ENCODE data around the gene BORCS6. TPM values are rescaled to one million over a fixed set of nuclear protein-coding genes. Genes with fewer than 3 reads are reported as not detected.

Gene BORCS6
- total RNA-seq, 1 experiment from 2014 or later: 2.2 TPM

DNA sequence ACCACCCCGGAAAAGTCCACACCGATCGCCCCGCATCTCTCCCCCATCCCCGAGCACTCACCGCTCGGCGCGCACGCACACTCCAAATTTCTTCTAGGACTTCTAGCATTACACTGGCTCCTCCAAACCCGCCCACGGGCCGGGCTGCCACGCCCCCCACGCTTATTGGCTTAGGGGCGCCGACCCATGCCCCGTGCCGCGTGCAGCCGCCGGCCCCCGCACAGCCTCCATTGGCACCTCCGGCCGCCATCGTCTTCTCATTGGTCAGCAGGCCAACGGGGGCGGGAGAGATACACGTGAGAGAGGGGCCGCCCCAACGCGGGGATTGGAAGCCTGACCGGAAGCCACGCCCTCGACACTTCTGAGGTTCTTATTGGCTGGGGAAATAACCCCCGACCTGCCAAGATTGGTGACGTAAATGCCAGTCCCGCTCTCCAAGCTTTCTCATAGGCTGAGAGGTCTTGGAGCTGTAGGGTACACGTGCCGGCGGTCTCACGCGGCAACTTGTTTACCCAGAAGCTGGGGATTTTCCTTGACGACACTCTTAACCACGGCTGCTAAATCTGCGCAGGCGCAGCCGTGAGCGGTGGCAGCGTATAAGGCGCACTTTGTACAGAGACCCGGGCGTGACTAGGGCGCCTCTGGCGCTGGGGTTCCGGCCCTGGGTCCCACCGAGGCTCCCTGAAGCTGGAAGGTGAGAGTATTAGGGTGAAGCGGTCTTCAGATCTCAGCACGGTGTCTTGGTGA is 33.6 kb downstream of the BORCS6 start:
- DNase-seq: peak; percentile 97
- Histone ChIP-seq H3K9me3 (replicated peaks) (no peaks in the 10 kb centered on the region), H3K4me1 (peaks cover 17% of the 10 kb centered on the region), H3K4me3 (peak overlapping the region; percentile 54), H3K27me3 (no peaks in the 10 kb centered on the region), H3K36me3 (peaks cover 7% of the 10 kb centered on the region; the same call in 1 of the 2 replicates), H3K27ac (peak overlapping the region; percentile 67)

DNA sequence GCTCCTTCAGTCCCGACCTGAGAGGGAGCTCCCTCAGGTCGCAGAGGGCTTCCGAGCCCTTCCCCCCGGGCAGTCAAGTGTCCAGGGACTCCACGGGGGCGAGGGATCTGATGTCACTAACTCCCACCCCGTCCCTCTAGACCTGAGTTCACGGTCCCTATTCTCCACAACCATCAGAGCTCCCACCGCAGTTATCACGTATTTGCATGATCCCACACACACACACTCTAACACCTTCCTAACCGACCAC is 34.1 kb downstream of the BORCS6 start:
- H3K4me1 ChIP-seq: peaks cover 17% of the 10 kb centered on the region
- 0 out of 2 replicates have a peak overlapping the region, but pooled peaks have one; percentile 5 for H3K27ac ChIP-seq
- peak overlapping the region; percentile 54 for H3K4me3 ChIP-seq
- peaks cover 4% of the 10 kb centered on the region; the same call in 1 of the 2 replicates for H3K36me3 ChIP-seq
- no peak for DNase-seq
- H3K9me3 ChIP-seq (replicated peaks): no peaks in the 10 kb centered on the region
- H3K27me3 ChIP-seq: no peaks in the 10 kb centered on the region

DNA sequence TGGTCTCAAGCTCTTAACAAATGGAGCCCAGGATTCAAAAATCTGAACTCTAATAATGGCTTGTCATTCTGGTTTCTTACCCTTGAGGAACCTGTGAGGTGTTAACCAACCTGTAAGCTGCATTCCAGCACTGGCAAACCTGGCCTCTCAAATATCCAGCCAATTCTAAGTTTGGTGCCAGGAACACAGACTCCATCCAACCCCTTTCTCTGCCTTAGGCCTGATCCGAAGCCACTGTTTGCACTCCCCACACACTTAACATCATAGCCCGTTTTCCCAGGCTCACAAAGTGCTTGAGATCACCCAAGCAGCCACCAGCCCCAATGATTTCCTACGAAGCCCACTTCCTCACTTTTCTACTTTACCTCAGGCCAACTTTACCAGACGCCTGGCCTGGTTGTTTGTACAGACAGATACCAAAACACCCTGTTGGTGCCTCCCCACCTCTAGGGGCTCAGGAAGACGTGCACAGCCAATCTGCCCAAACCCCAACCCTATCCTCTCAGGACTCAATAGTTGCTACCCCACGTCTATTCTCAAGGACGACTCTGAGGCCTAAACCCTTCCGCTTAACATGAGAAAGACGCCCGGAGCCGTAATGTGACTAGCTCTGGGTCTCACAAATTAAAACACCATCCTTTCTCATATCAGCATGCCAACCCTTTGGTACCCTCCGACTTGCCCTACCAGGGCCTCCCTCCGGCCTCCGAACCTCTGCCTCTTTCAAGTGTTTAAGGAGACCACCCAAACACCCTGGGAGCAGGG is 34.6 kb downstream of the BORCS6 start:
- no peak for DNase-seq
- Histone ChIP-seq H3K9me3 (replicated peaks) (no peaks in the 10 kb centered on the region), H3K27me3 (no peaks in the 10 kb centered on the region), H3K4me3 (peak overlapping the region; percentile 54), H3K4me1 (peaks cover 22% of the 10 kb centered on the region), H3K27ac (no peak overlapping the region), H3K36me3 (peaks cover 4% of the 10 kb centered on the region; the same call in 1 of the 2 replicates)

DNA sequence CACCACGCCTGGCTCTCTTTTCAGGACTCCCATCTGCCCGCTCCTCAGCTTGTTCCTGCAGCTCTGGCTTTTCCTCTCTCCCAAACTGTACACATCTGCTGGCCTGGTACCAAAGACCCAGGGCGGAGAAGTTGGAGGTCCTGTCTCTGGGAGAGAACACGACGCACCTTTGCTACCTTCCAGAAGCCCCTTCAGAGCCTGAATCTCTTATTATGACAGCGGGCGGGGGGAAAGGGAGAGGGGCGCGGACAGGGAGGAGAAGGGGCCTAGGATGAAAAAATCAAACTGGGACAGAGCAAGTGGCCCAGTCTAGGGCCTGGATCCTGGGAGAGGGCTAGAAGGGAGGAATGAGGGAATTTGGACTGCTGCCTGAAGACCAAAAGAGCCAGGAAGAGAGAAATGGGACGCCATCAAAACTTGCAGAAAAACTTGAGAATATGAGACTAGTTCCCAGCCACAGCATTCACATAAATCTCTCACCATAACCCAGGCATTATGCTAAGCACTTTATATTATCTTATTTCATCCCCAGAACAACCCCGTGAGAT is 35.3 kb downstream of the BORCS6 start:
- no peak for DNase-seq
- no peaks in the 10 kb centered on the region for H3K27me3 ChIP-seq
- peak overlapping the region; percentile 30 for H3K4me3 ChIP-seq
- H3K4me1 ChIP-seq: peaks cover 24% of the 10 kb centered on the region
- peaks cover 4% of the 10 kb centered on the region; the same call in 1 of the 2 replicates for H3K36me3 ChIP-seq
- H3K9me3 ChIP-seq (replicated peaks): no peaks in the 10 kb centered on the region
- peak overlapping the region; percentile 22; the same call in 1 of the 2 replicates for H3K27ac ChIP-seq

DNA sequence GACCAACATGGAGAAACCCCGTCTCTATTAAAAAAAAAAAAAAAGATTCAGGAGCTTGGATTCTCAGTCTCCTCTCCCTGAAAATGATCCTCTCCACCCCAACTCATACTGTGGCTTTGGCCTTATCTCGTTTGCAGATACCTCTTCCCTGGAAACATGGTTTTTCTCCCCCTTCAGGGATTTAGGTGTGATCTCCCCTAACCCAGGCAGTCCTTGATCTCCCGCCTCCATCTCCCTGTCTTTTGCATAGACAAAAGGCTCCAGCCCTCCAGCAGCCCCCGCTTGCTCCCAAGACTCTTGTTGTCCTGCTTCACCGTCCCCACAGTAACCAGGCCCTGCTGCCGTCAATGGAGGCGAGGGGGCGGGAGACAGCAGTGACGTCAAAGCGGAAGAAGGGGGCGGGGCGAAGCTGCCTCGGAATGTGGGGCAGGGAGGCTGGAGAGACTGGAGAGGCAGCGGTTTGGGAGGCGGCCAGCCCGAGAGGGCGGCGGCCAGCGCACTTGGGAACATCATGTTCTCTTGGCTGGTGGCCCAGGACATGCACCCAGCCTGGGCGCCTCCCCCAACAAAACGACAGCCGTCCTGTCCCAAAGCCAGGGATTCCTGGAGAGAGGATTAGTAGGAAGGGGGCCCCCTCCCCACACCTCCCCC is 35.9 kb downstream of the BORCS6 start:
- no peaks in the 10 kb centered on the region for H3K27me3 ChIP-seq
- DNase-seq: peak; percentile 96
- peak overlapping the region; percentile 30 for H3K4me3 ChIP-seq

DNA sequence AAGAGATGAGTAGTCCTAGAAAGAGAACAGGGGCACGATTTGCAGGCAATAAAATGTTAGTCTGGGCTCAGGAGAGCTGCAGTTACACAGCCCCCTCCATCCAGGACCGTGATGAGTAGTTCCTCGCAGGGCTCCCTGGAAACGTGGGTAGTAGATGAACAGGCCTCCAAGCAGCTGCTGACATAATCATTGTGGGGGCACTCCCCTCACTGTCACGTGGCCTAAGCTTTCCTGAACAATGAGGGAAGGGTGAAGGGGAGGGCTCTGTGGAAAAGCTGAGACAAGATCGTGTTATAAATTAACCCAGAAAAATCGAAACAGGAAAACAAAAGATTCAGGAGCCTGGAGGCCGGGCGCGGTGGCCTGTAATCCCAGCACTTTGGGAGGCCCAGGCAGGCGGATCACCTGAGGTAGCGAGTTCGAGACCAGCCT is 36.4 kb downstream of the BORCS6 start:
- Histone ChIP-seq H3K27me3 (no peaks in the 10 kb centered on the region), H3K4me3 (peak overlapping the region; percentile 26), H3K36me3 (peaks cover 4% of the 10 kb centered on the region; the same call in 1 of the 2 replicates), H3K4me1 (peaks cover 24% of the 10 kb centered on the region), H3K27ac (peak overlapping the region; percentile 61), H3K9me3 (replicated peaks) (no peaks in the 10 kb centered on the region)
- DNase-seq: peak; percentile 73 to 80

More for the DNA sequence above, 35.9 kb downstream of the BORCS6 start:
- Histone ChIP-seq H3K36me3 (peaks cover 4% of the 10 kb centered on the region; the same call in 1 of the 2 replicates), H3K4me1 (peaks cover 24% of the 10 kb centered on the region), H3K9me3 (replicated peaks) (no peaks in the 10 kb centered on the region), H3K27ac (peak overlapping the region; percentile 61)

DNA sequence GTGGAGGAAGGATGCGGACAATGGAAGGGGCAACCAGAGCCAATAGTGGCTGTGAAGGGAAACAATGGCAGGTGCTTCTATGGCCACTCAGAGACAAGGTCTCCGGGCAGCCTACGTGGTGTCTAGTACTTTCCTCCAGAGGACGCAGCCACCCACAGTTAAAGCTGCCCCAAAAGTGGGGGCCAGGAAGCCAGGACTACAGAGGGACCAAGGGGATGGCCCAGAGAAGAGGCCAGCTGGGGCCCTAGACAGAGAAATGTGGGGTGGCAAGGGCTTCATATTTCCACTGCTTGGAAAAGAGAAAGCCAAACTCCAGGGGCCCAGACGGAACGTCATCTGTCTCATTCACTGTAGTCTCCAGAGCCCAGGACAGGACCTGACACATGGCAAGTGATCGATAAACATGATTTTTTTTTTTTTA is 36.9 kb downstream of the BORCS6 start:
- no peak for DNase-seq
- no peak overlapping the region for H3K4me3 ChIP-seq
- H3K27ac ChIP-seq: peak overlapping the region; percentile 61; the same call in 1 of the 2 replicates
- no peaks in the 10 kb centered on the region for H3K36me3 ChIP-seq
- peaks cover 24% of the 10 kb centered on the region for H3K4me1 ChIP-seq
- H3K27me3 ChIP-seq: no peaks in the 10 kb centered on the region
- no peaks in the 10 kb centered on the region for H3K9me3 ChIP-seq (replicated peaks)

DNA sequence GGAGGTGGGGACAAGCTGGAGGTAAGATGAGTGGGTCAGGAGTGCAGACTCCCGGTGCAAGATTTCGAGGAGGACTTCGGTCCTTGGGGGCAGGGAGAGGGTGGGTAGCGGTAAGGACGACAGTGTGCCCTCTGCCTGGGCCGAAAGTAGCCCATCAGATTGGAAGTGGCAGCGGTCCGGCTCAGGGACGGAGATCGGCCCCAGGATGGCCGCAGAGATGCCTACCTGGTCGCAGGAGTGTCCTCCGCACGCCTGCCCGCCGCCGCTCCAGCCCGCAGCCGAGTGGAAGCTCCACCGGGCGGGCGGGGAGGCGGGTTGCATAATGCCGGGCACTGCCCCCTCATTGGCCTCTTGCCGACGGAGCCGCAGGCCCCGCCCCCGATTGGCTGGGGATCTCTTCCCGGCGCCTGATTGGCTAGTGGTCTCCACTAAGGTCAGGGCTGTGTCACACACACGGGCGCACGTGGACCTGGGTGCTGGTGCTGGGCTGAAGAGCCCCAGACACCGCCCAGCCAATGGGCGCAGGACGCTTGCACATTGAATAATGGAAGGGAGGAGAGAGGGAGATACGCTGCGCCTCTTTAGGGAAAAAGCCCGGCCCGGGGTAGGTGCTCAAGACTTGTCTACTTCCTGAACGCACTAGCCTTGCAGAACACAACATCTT is 37.7 kb downstream of the BORCS6 start, which contains the start of gene PER1:
TSS of gene PER1 (minus strand) at position 293 of the 664 bp plus-strand sequence. CDS start 1,698 bp downstream, outside the sequence.
- Histone ChIP-seq H3K27ac (peak within 1 kb of the TSS; percentile 79), H3K36me3 (no peaks in the 10 kb centered on the region), H3K4me1 (peaks cover 24% of the 10 kb centered on the region), H3K4me3 (peak within 1 kb of the TSS; percentile 67), H3K9me3 (replicated peaks) (no peaks in the 10 kb centered on the region), H3K27me3 (no peaks in the 10 kb centered on the region)
- DNase-seq: peak; percentile 91

DNA sequence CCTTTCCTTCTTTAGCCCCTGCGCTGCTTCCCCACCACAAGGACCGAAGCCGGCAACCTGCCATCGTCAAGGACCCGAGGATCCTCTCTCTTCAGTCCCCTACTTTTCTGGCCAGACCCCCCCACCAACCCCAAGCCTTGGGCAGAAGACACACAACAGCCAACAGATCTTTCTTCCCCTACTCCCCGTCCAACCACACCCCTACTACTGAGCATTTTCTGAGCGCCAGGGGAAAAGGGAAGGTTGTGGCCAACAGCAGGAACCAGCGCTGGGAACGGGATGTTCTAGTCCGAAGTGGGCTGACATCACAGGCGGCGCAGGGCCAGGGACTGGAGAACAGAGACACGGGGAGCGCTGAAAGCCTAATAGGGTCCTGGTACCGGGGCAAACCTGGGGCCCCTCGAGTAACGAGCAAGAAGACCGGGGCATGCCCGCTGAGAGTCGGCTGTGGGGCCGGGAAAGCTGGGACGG is 38.3 kb downstream of the BORCS6 start:
- Histone ChIP-seq H3K4me3 (peak overlapping the region; percentile 67), H3K9me3 (replicated peaks) (no peaks in the 10 kb centered on the region), H3K27ac (peak overlapping the region; percentile 79), H3K4me1 (peaks cover 24% of the 10 kb centered on the region), H3K36me3 (no peaks in the 10 kb centered on the region), H3K27me3 (no peaks in the 10 kb centered on the region)
- peak; percentile 22 to 32 for DNase-seq

DNA sequence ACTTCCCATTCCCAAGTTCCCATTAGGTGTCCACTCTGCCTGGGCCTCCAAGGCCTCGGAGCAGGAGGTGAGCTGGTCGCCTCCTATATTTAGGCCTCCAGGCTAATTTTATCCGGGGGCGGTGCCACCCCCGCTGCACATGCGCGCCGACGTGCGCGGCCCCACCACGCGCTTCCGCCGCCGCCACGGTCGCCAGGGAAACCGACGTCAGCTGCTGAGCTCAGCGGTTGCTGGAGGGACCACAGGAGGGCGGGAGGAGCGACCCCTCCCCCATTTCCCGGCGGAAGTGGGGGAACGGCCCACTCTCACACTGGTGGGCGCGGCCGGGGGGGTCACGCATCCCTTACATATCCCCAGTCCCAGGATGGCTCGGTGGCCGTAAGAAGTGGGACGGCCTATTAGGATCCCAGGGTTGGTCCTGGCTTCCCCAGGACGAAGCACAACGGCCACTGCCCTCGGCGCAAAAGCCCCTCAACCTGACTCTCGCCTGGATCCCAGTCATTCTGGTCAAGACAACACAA is 38.8 kb downstream of the BORCS6 start:
- Histone ChIP-seq H3K27me3 (no peaks in the 10 kb centered on the region), H3K9me3 (replicated peaks) (no peaks in the 10 kb centered on the region), H3K4me1 (peaks cover 24% of the 10 kb centered on the region), H3K27ac (peak overlapping the region; percentile 79), H3K4me3 (peak overlapping the region; percentile 67), H3K36me3 (no peaks in the 10 kb centered on the region)
- DNase-seq: peak; percentile 82 to 83

DNA sequence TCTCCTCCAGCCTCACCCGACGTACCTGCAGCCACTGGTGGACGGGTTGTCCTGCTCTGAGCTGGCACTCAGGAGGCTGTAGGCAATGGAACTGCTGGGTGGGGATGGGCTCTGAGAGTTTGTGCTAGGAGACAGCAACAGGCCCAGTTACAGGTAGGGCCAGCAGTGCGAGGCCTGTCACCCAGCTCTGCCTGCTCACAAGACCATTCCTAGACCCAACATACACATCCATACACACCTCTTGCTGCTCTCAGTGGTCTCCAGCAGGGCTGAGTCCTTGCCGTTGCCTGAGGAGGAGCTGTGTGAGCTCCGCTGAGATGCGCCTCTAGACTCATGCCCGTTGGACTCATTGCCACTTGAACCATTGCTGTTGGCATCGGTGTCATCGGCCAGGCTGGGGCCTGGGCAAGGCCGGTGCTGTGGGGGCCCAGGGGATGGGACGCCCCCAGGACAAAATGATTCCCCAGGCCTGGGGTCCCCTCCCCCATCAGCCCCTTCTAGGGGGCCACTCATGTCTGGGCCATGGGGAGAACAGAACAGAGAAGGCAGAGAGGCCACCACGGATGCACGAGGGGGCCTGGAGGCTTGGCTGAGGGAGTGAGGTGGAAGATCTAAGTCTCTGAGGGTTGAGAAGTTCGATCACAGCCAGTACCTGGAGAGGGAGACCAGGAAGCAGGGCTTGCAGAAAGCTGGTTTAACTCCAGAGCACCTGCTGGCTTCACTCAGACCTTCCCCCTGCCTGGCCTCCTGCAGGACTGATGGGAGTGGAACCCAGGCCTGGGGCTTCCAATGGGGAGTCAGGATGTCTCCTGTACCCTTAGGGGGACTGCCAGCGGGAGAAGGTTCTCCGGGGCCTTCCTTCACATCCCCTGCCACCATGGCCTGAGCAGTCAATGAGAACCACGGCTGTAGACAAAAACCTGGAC is 39.5 kb downstream of the BORCS6 start:
- peaks cover 24% of the 10 kb centered on the region for H3K4me1 ChIP-seq
- H3K36me3 ChIP-seq: no peaks in the 10 kb centered on the region
- DNase-seq: peak; percentile 80 to 86
- peak overlapping the region; percentile 79 for H3K27ac ChIP-seq
- no peaks in the 10 kb centered on the region for H3K27me3 ChIP-seq
- peak overlapping the region; percentile 67 for H3K4me3 ChIP-seq
- H3K9me3 ChIP-seq (replicated peaks): no peaks in the 10 kb centered on the region

DNA sequence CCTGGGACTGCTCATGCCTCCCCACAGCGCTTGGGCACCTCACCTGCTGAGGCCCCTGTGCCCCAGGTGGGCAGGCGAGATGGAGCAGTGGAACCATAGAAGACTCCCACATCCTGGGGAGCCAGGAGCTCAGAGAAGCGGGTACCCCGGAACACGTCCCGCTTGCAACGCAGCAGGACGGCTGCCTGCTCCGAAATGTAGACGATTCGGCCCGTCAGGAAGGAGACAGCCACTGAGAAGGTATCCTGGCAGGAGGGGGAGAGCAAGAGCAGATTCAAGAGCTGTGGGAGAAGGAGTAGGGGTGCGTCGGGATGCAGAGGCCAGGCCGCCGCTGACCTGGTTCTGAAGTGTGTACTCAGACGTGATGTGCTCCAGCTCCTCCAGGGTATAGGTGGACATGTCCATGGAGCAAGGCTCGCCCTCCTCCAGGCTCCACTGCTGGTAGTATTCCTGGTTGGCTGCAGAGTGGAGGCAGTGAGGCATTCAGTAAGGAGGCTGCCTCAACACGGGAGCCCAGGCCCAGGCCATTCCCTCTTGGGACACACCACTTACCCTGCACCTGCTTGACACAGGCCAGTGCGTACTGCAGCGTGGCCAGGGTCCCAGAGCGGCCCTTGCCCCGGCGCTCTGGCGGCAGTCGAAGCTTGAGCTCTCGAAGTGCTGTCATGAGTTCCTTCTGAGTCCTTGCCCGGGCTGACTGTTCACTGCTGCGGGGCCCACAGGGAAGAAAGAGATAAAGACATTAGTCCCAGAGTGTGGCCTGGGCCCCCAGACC is 40.4 kb downstream of the BORCS6 start:
- Histone ChIP-seq H3K27me3 (no peaks in the 10 kb centered on the region), H3K36me3 (no peaks in the 10 kb centered on the region), H3K27ac (no peak overlapping the region), H3K4me3 (no peak overlapping the region), H3K4me1 (peaks cover 19% of the 10 kb centered on the region), H3K9me3 (replicated peaks) (no peaks in the 10 kb centered on the region)
- no peak for DNase-seq
